Testis (tissue), 2 donors: ENCODE data around the gene SP140L.

Experiments used
- POLR2A ChIP-seq: fragments of 450-650 bp; IDR thresholded peaks from one replicate; pipeline ENCODE4 v1.6.1; 2017; ENCODE audit warnings: antibody characterized with exemption, mild to moderate bottlenecking, moderate library complexity
- TF ChIP-seq, protein P1 (sequence below), 3 experiments: fragments of 450-650 bp in 2 of 3; fragments of 200-600 bp in 1 of 3; sonication (generic) in 1 of 3; IDR thresholded peaks; one replicate each; pipeline ENCODE4 v1.5.1; 2016 to 2019; ENCODE audit warnings: antibody characterized with exemption in 3 of 3, mild to moderate bottlenecking in 2 of 3, moderate library complexity in 1 of 3

DNA sequence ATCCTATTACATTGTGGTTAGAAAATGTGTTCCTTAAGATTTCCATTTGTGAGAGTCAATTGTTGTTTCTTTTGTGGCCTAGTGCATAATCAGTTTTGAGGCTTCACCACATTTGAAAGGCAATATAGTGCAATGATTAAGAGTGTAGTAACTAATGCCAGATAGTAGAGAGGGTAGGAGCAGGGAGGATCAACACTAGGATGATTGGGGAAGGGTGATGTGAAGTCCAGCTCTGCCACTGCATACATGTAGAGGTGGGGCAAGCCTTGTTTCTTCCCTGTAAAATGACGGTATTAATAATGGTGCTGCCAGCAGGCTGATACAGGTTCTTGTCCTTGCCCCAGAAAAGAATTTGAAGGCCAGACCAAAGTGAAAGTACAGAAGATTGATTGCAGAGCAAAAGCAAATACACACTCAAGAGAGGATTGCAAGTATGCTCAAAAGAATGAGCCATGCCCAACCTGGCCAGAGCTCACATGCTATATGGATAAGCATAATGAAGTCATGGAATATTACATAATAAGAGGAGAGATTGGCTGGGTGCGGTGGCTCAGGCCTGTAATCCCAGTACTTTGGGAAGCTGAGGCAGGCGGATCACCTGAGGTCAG lies 97.0 kb downstream of the SP140L start:
- TF ChIP-seq, protein P1, sequence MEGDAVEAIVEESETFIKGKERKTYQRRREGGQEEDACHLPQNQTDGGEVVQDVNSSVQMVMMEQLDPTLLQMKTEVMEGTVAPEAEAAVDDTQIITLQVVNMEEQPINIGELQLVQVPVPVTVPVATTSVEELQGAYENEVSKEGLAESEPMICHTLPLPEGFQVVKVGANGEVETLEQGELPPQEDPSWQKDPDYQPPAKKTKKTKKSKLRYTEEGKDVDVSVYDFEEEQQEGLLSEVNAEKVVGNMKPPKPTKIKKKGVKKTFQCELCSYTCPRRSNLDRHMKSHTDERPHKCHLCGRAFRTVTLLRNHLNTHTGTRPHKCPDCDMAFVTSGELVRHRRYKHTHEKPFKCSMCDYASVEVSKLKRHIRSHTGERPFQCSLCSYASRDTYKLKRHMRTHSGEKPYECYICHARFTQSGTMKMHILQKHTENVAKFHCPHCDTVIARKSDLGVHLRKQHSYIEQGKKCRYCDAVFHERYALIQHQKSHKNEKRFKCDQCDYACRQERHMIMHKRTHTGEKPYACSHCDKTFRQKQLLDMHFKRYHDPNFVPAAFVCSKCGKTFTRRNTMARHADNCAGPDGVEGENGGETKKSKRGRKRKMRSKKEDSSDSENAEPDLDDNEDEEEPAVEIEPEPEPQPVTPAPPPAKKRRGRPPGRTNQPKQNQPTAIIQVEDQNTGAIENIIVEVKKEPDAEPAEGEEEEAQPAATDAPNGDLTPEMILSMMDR (IDR thresholded peaks at IDR 0.05): no peak
- TF ChIP-seq POLR2A: no peak
